RWPE1 (cell line): ENCODE results near the gene ZNF165.
"Not testable (repeated sequence)": the region's sequence is repeated elsewhere in the genome, so short reads cannot be mapped to it uniquely, and the experiment has no call there.

Source experiments
- CTCF ChIA-PET: fragments of 350-600 bp; sonication (Branson Sonifier 250); formaldehyde crosslinking; extraction: SDS; loops from one replicate; lab custom pipeline; 2021; lab: Yijun Ruan, JAX
- POLR2A ChIA-PET: fragments of 400-600 bp; formaldehyde crosslinking; extraction: SDS; loops from one replicate; lab custom pipeline; 2020; ENCODE audit warnings: antibody characterized with exemption; ENCODE audit not compliant: low non-redundant PET; lab: Yijun Ruan, JAX
- DNase-seq: peaks from one replicate; pipeline ENCODE4 v3.0.0; 2012; ENCODE audit warnings: low spot score
- H3K27ac ChIP-seq: fragments of 450-650 bp; 2 replicates; pipeline ENCODE4 v1.5.1; 2017
- TF ChIP-seq, protein P1 (sequence below): fragments of 450-650 bp; conservative IDR thresholded peaks from 2 replicates; pipeline ENCODE4 v1.5.1; 2017; ENCODE audit warnings: low read depth, mild to moderate bottlenecking

The ZNF165 gene

GRCh38 chr6:28080631-28081485 lies 490 bp downstream of the ZNF165 start:
- TF ChIP-seq, protein P1, sequence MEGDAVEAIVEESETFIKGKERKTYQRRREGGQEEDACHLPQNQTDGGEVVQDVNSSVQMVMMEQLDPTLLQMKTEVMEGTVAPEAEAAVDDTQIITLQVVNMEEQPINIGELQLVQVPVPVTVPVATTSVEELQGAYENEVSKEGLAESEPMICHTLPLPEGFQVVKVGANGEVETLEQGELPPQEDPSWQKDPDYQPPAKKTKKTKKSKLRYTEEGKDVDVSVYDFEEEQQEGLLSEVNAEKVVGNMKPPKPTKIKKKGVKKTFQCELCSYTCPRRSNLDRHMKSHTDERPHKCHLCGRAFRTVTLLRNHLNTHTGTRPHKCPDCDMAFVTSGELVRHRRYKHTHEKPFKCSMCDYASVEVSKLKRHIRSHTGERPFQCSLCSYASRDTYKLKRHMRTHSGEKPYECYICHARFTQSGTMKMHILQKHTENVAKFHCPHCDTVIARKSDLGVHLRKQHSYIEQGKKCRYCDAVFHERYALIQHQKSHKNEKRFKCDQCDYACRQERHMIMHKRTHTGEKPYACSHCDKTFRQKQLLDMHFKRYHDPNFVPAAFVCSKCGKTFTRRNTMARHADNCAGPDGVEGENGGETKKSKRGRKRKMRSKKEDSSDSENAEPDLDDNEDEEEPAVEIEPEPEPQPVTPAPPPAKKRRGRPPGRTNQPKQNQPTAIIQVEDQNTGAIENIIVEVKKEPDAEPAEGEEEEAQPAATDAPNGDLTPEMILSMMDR: no peak
- ChIA-PET POLR2A (interaction anchor here (0.6 to 0.7 kb wide), 2 partner anchors 43 to 135 kb away, joined by 3 to 4 read pairs; partner anchors contain the start of gene ZSCAN16), CTCF (interaction anchor here (0.6 kb wide), 1 partner anchor 138 kb away, joined by 3 read pairs; no protein-coding TSS in a partner anchor)
- DNase-seq: peak; percentile 90
- peak overlapping the region; percentile 79 for H3K27ac ChIP-seq

DNA sequence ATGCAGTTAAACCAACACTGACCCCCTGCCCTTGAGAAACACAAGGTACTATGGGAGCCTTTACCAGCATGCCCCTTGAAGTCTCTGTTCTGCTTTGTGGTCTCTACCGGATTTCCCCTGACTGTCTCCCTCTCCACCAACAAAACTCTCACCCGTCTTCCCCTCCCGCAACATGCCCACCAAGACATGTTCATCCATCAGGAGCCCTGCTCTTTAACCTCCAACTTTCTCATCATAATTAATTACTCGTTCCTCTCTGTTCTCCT lies 1.1 kb downstream of the ZNF165 start:
- CTCF ChIA-PET: no interaction called here
- no peak for DNase-seq
- POLR2A ChIA-PET: no interaction called here
- TF ChIP-seq, protein P1: no peak
- H3K27ac ChIP-seq: peak overlapping the region; percentile 79

DNA sequence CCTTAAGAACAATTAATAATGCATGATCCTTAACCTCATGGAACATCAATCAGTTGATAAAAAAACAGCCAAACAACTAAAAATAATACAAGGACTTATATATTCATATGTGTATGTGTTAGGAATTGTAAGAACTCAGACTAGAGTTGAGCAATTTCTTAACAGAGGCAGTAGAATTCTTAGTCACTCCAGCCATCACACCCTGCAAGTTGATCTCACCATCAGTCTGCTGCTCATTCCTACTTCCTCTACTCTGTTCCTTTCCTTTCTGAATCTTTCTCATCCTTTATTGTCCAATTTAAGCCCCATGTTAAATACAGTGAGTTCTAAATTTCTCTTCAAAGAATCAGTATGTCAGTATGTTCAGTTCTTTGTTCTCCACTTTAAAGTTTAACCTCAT lies 2.6 kb downstream of the ZNF165 start:
- no peak overlapping the region for H3K27ac ChIP-seq
- POLR2A ChIA-PET: no interaction called here
- DNase-seq: no peak
- CTCF ChIA-PET: no interaction called here
- TF ChIP-seq, protein P1: no peak

DNA sequence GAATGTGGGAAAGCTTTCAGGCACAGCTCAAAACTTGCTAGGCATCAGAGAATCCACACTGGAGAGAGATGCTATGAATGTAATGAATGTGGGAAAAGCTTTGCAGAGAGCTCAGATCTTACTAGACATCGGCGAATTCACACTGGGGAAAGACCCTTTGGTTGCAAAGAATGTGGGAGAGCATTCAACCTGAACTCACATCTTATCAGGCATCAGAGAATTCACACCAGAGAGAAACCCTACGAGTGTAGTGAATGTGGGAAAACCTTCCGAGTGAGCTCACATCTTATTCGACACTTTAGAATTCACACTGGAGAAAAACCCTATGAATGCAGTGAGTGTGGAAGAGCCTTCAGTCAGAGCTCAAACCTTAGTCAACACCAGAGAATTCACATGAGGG lies 8.7 kb downstream of the ZNF165 start:
- CTCF ChIA-PET: interaction anchor here (0.6 kb wide), 1 partner anchor 166 kb away, joined by 4 read pairs; no protein-coding TSS in a partner anchor

GRCh38 chr6:28090917-28091586 lies 10.7 kb downstream of the ZNF165 start:
- no peak overlapping the region for H3K27ac ChIP-seq
- POLR2A ChIA-PET: no interaction called here
- TF ChIP-seq, protein P1: no peak

More for the DNA sequence above, 8.7 kb downstream of the ZNF165 start:
- POLR2A ChIA-PET: no interaction called here
- DNase-seq: no peak
- no peak overlapping the region for H3K27ac ChIP-seq
- TF ChIP-seq, protein P1: no peak

DNA sequence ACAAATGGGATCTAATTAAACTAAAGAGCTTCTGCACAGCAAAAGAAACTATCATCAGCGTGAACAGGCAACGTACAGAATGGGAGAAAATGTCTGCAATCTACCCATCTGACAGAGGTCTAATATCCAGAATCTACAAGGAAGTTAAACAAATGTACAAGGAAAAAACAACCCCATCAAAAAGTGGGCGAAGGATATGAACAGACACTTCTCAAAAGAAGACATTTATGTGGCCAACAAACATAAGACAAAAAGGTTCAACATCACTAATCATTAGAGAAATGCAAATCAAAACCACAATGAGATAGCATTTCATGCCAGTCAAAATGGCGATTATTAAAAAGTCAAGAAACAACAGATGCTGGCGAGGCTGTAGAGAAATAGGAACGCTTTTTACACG lies 21.9 kb downstream of the ZNF165 start:
- DNase-seq, POLR2A ChIA-PET, CTCF ChIA-PET, H3K27ac ChIP-seq: not testable (repeated sequence)

More at GRCh38 chr6:28090917-28091586, 10.7 kb downstream of the ZNF165 start:
- DNase-seq: no peak
- CTCF ChIA-PET: no interaction called here

DNA sequence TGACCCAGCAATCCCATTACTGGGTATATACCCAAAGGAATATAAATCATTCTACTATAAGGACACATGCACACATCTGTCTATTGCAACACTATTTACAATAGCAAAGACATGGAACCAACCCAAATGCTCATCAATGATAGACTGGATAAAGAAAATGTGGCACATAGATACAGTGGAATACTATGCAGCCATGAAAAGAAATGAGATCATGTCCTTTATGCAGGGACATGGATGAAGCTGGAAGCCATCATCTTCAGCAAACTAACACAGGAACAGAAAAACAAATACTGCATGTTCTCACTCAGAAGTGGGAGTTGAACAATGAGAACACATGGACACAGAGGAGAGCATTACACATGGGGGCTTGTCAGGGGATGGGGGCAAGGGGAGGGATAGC lies 22.3 kb downstream of the ZNF165 start:
- H3K27ac ChIP-seq, CTCF ChIA-PET, DNase-seq, POLR2A ChIA-PET: not testable (repeated sequence)
